HEK293T (cell line): Measurements from ENCODE around the gene TCF25.

Source experiments
- FOXA1 ChIP-seq: fragments of 450-650 bp; IDR thresholded peaks from 2 replicates; pipeline ENCODE4 v1.6.1; 2016; ENCODE audit warnings: mild to moderate bottlenecking
- PKNOX1 ChIP-seq: fragments of 450-650 bp; IDR thresholded peaks from 2 replicates; pipeline ENCODE4 v1.6.1; 2016

DNA sequence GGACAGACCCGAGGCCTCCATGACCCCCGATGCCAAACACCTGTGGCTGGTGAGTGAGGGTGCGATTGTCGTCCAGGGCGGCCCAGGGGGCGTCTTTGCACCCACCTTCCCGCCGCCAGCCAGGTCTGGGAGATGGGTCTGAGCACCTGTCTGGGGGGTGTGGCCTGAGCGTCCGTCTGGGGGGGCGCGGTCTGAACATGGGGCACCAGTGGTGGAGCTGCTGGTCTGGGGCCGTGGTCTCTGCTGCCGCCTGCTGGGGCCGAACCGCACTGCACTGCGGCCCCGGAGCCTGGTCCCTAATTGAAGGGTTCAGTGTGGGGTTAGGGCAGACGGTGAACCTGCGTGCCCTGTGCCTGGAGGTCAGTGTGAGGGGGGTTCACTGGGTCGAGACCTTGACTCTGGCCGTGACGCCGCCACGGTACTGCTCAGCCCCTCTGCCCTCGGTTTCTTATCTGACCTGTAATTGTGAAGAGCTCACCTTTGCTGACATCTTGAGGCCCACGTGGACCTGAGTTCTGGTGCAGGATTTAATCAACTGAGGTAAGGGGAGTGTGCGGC, 12.6 kb upstream of the TCF25 start:
- TF ChIP-seq FOXA1 (no peak), PKNOX1 (no peak)
